ENCODE results near the gene ASIC4.

The ASIC4 gene

GRCh38 chr2:219539926-219540678 is 25.8 kb downstream of the ASIC4 start:
- 97% methylated on average over 45 of the region's 46 CpGs for WGBS (ENCODE audit: insufficient coverage)
- Histone ChIP-seq H3K4me3 (ENCODE audit: control insufficient read depth in 1 of 7, extremely low read depth in 1 of 7, insufficient read depth in 4 of 7, low read depth in 2 of 7, low read length in 6 of 7) (no peak overlapping the region), H3K27me3 (replicated peaks in 2 of 5; ENCODE audit: control insufficient read depth in 4 of 5, insufficient read depth in 5 of 5, low read length in 4 of 5) (peaks cover 0 to 23% (median 22%) of the 10 kb centered on the region in 5 experiments), H3K36me3 (ENCODE audit: control insufficient read depth in 4 of 4, insufficient read depth in 4 of 4, low read length in 3 of 4) (no peaks in the 10 kb centered on the region), H3K27ac (ENCODE audit: insufficient read depth in 1 of 2, low read depth in 1 of 2, low read length in 2 of 2, poor library complexity in 1 of 2, severe bottlenecking in 2 of 2) (no peak overlapping the region), H3K4me1 (ENCODE audit: control extremely low read depth in 1 of 4, control insufficient read depth in 4 of 4, insufficient read depth in 4 of 4, low read length in 3 of 4) (peaks cover 0 to 29% (median 23%) of the 10 kb centered on the region in 4 experiments), H3K9me3 (ENCODE audit: control extremely low read depth in 1 of 5, control insufficient read depth in 4 of 5, insufficient read depth in 2 of 5, low read depth in 1 of 5, low read length in 4 of 5) (no peaks in the 10 kb centered on the region)
- POLR2A ChIA-PET = no interaction called here
- DNase-seq = no peak
- CTCF ChIA-PET = interaction anchor here (1.0 to 43.1 kb wide), 15 partner anchors 12 to 150 kb away, joined by 3 to 1724 read pairs (median 13); partner anchors contain the start of genes ASIC4, GMPPA, INHA and OBSL1

GRCh38 chr2:219540784-219541504 is 26.7 kb downstream of the ASIC4 start:
- H3K36me3 ChIP-seq (ENCODE audit: control insufficient read depth in 4 of 4, insufficient read depth in 4 of 4, low read length in 3 of 4) = no peaks in the 10 kb centered on the region
- H3K9me3 ChIP-seq (ENCODE audit: control extremely low read depth in 1 of 5, control insufficient read depth in 4 of 5, insufficient read depth in 2 of 5, low read depth in 1 of 5, low read length in 4 of 5) = no peaks in the 10 kb centered on the region
- no peak for DNase-seq
- H3K4me1 ChIP-seq (ENCODE audit: control extremely low read depth in 1 of 4, control insufficient read depth in 4 of 4, insufficient read depth in 4 of 4, low read length in 3 of 4) = peaks cover 0 to 29% (median 23%) of the 10 kb centered on the region in 4 experiments
- 88% methylated on average over 7 of the region's 12 CpGs for WGBS (ENCODE audit: insufficient coverage)
- no peak overlapping the region for H3K27ac ChIP-seq (ENCODE audit: insufficient read depth in 1 of 2, low read depth in 1 of 2, low read length in 2 of 2, poor library complexity in 1 of 2, severe bottlenecking in 2 of 2)
- ChIA-PET CTCF (interaction anchor here (0.7 to 43.1 kb wide), 26 partner anchors 8 to 238 kb away, joined by 3 to 1724 read pairs (median 6); partner anchors contain the start of genes ASIC4, DNPEP, GMPPA and INHA), POLR2A (no interaction called here)
- H3K4me3 ChIP-seq (ENCODE audit: control insufficient read depth in 1 of 7, extremely low read depth in 1 of 7, insufficient read depth in 4 of 7, low read depth in 2 of 7, low read length in 6 of 7) = no peak overlapping the region
- peaks cover 0 to 32% (median 27%) of the 10 kb centered on the region in 5 experiments for H3K27me3 ChIP-seq (replicated peaks in 2 of 5; ENCODE audit: control insufficient read depth in 4 of 5, insufficient read depth in 5 of 5, low read length in 4 of 5)

GRCh38 chr2:219541611-219542180 is 27.4 kb downstream of the ASIC4 start:
- H3K4me1 ChIP-seq (ENCODE audit: control extremely low read depth in 1 of 4, control insufficient read depth in 4 of 4, insufficient read depth in 4 of 4, low read length in 3 of 4) = peaks cover 0 to 29% (median 23%) of the 10 kb centered on the region in 4 experiments
- H3K4me3 ChIP-seq (ENCODE audit: control insufficient read depth in 1 of 7, extremely low read depth in 1 of 7, insufficient read depth in 4 of 7, low read depth in 2 of 7, low read length in 6 of 7) = peak overlapping the region in 6 of 7 experiments; percentile 17 to 80 (median 62)
- H3K36me3 ChIP-seq (ENCODE audit: control insufficient read depth in 4 of 4, insufficient read depth in 4 of 4, low read length in 3 of 4) = no peaks in the 10 kb centered on the region
- CTCF ChIA-PET = interaction anchor here (0.6 to 43.1 kb wide), 30 partner anchors 8 to 246 kb away, joined by 3 to 1724 read pairs (median 4); partner anchors contain the start of genes ASIC4, DNPEP, GMPPA and INHA
- H3K9me3 ChIP-seq (ENCODE audit: control extremely low read depth in 1 of 5, control insufficient read depth in 4 of 5, insufficient read depth in 2 of 5, low read depth in 1 of 5, low read length in 4 of 5) = no peaks in the 10 kb centered on the region
- H3K27ac ChIP-seq (ENCODE audit: insufficient read depth in 1 of 2, low read depth in 1 of 2, low read length in 2 of 2, poor library complexity in 1 of 2, severe bottlenecking in 2 of 2) = no peak overlapping the region
- under 1% methylated on average over 31 of the region's 48 CpGs for WGBS (ENCODE audit: insufficient coverage)
- H3K27me3 ChIP-seq (replicated peaks in 2 of 5; ENCODE audit: control insufficient read depth in 4 of 5, insufficient read depth in 5 of 5, low read length in 4 of 5) = peaks cover 0 to 36% (median 24%) of the 10 kb centered on the region in 5 experiments
- peak; percentile 84 to 88 (median 88) for DNase-seq
- POLR2A ChIA-PET = no interaction called here

- Histone ChIP-seq H3K4me1 (ENCODE audit: control extremely low read depth in 1 of 4, control insufficient read depth in 4 of 4, insufficient read depth in 4 of 4, low read length in 3 of 4) (peaks cover 0 to 29% (median 23%) of the 10 kb centered on the region in 4 experiments), H3K36me3 (ENCODE audit: control insufficient read depth in 4 of 4, insufficient read depth in 4 of 4, low read length in 3 of 4) (no peaks in the 10 kb centered on the region), H3K4me3 (ENCODE audit: control insufficient read depth in 1 of 7, extremely low read depth in 1 of 7, insufficient read depth in 4 of 7, low read depth in 2 of 7, low read length in 6 of 7) (peak overlapping the region; percentile 19 to 79 (median 62)), H3K27ac (ENCODE audit: insufficient read depth in 1 of 2, low read depth in 1 of 2, low read length in 2 of 2, poor library complexity in 1 of 2, severe bottlenecking in 2 of 2) (no peak overlapping the region), H3K27me3 (replicated peaks in 2 of 5; ENCODE audit: control insufficient read depth in 4 of 5, insufficient read depth in 5 of 5, low read length in 4 of 5) (peaks cover 0 to 38% (median 22%) of the 10 kb centered on the region in 5 experiments), H3K9me3 (ENCODE audit: control extremely low read depth in 1 of 5, control insufficient read depth in 4 of 5, insufficient read depth in 2 of 5, low read depth in 1 of 5, low read length in 4 of 5) (no peaks in the 10 kb centered on the region)
- DNase-seq = peak in 1 of 3 donors; percentile 15
- WGBS (ENCODE audit: insufficient coverage) = under 1% methylated on average over 54 of the region's 66 CpGs
- CTCF ChIA-PET = interaction anchor here (0.9 to 43.1 kb wide), 10 partner anchors 9 to 156 kb away, joined by 3 to 1724 read pairs (median 30); partner anchors contain the start of genes ASIC4, DNPEP, GMPPA and INHA
- POLR2A ChIA-PET = no interaction called here
Observed at GRCh38 chr2:219542931-219543595, 28.8 kb downstream of the ASIC4 start.

- Histone ChIP-seq H3K4me1 (ENCODE audit: control extremely low read depth in 1 of 4, control insufficient read depth in 4 of 4, insufficient read depth in 4 of 4, low read length in 3 of 4) (peaks cover 0 to 29% (median 23%) of the 10 kb centered on the region in 4 experiments), H3K4me3 (ENCODE audit: control insufficient read depth in 1 of 7, extremely low read depth in 1 of 7, insufficient read depth in 4 of 7, low read depth in 2 of 7, low read length in 6 of 7) (peak within 1 kb of the TSS; percentile 39 to 79 (median 62)), H3K9me3 (ENCODE audit: control extremely low read depth in 1 of 5, control insufficient read depth in 4 of 5, insufficient read depth in 2 of 5, low read depth in 1 of 5, low read length in 4 of 5) (no peaks in the 10 kb centered on the region), H3K27ac (ENCODE audit: insufficient read depth in 1 of 2, low read depth in 1 of 2, low read length in 2 of 2, poor library complexity in 1 of 2, severe bottlenecking in 2 of 2) (no peak within 1 kb of the TSS), H3K36me3 (ENCODE audit: control insufficient read depth in 4 of 4, insufficient read depth in 4 of 4, low read length in 3 of 4) (no peaks in the 10 kb centered on the region), H3K27me3 (replicated peaks in 2 of 5; ENCODE audit: control insufficient read depth in 4 of 5, insufficient read depth in 5 of 5, low read length in 4 of 5) (peaks cover 0 to 38% (median 24%) of the 10 kb centered on the region in 5 experiments)
- DNase-seq = peak; percentile 95 to 98 (median 97)
- ChIA-PET CTCF (interaction anchor here (0.9 to 43.1 kb wide), 7 partner anchors 8 to 146 kb away, joined by 3 to 1724 read pairs (median 37); partner anchors contain the start of genes ASIC4, GMPPA, INHA and OBSL1), POLR2A (interaction anchor here (0.8 kb wide), 1 partner anchor 9 kb away, joined by 4 read pairs; no protein-coding TSS in a partner anchor)
- WGBS (ENCODE audit: insufficient coverage) = 0% methylated on average over 46 of the region's 75 CpGs
Observed at GRCh38 chr2:219543596-219544358, 29.5 kb downstream of the ASIC4 start, which contains the start of the genes CHPF and TMEM198. Gene CHPF, minus strand, starts transcription at chr2:219543809. Its CDS starts 271 bp downstream, at chr2:219543538. Gene TMEM198, plus strand, starts transcription at chr2:219544028. Its CDS starts 700 bp downstream, at chr2:219544728.
